Measurements from ENCODE around the gene LCN9. TPM values are rescaled to one million over a fixed set of nuclear protein-coding genes. Genes with fewer than 3 reads are reported as not detected.

Gene LCN9
- total RNA-seq, 1 donor from 2014 or later, result not detected

GRCh38 chr9:135695036-135695435 lies 31.9 kb downstream of the LCN9 start:
- Histone ChIP-seq H3K36me3 (ENCODE audit: control insufficient read depth in 3 of 3, insufficient read depth in 3 of 3, low read length in 3 of 3) (no peaks in the 10 kb centered on the region), H3K4me1 (ENCODE audit: control insufficient read depth in 3 of 3, insufficient read depth in 3 of 3, low read length in 3 of 3) (no peaks in the 10 kb centered on the region), H3K27me3 (ENCODE audit: control insufficient read depth in 3 of 3, insufficient read depth in 3 of 3, low read length in 3 of 3) (peaks cover 27 to 40% (median 36%) of the 10 kb centered on the region in 3 donors), H3K4me3 (ENCODE audit: low read length in 3 of 3) (no peak overlapping the region), H3K9me3 (ENCODE audit: control insufficient read depth in 3 of 3, low read length in 3 of 3) (no peaks in the 10 kb centered on the region), H3K27ac (ENCODE audit: low read depth, low read length) (no peak overlapping the region), H3K9ac (ENCODE audit: low read depth in 1 of 3, low read length in 3 of 3) (no peak overlapping the region)

GRCh38 chr9:135695642-135696041 lies 32.5 kb downstream of the LCN9 start:
- H3K9me3 ChIP-seq (ENCODE audit: control insufficient read depth in 3 of 3, low read length in 3 of 3), result no peaks in the 10 kb centered on the region
- no peak overlapping the region for H3K27ac ChIP-seq (ENCODE audit: low read depth, low read length)
- H3K4me3 ChIP-seq (ENCODE audit: low read length in 3 of 3), result no peak overlapping the region
- H3K4me1 ChIP-seq (ENCODE audit: control insufficient read depth in 3 of 3, insufficient read depth in 3 of 3, low read length in 3 of 3), result no peaks in the 10 kb centered on the region
- H3K36me3 ChIP-seq (ENCODE audit: control insufficient read depth in 3 of 3, insufficient read depth in 3 of 3, low read length in 3 of 3), result no peaks in the 10 kb centered on the region
- peaks cover 27 to 40% (median 35%) of the 10 kb centered on the region in 3 donors for H3K27me3 ChIP-seq (ENCODE audit: control insufficient read depth in 3 of 3, insufficient read depth in 3 of 3, low read length in 3 of 3)
- no peak overlapping the region for H3K9ac ChIP-seq (ENCODE audit: low read depth in 1 of 3, low read length in 3 of 3)

- H3K9ac ChIP-seq (ENCODE audit: low read depth in 1 of 3, low read length in 3 of 3), result no peak overlapping the region
Measured at GRCh38 chr9:135696446-135696845, 33.3 kb downstream of the LCN9 start.

GRCh38 chr9:135697226-135697625 lies 34.1 kb downstream of the LCN9 start:
- H3K9me3 ChIP-seq (ENCODE audit: control insufficient read depth in 3 of 3, low read length in 3 of 3), result no peaks in the 10 kb centered on the region
- peaks cover 0 to 3% (median under 1%) of the 10 kb centered on the region in 3 donors for H3K4me1 ChIP-seq (ENCODE audit: control insufficient read depth in 3 of 3, insufficient read depth in 3 of 3, low read length in 3 of 3)
- H3K9ac ChIP-seq (ENCODE audit: low read depth in 1 of 3, low read length in 3 of 3), result no peak overlapping the region
- H3K27me3 ChIP-seq (ENCODE audit: control insufficient read depth in 3 of 3, insufficient read depth in 3 of 3, low read length in 3 of 3), result peaks cover 16 to 29% (median 22%) of the 10 kb centered on the region in 3 donors
- no peak overlapping the region for H3K4me3 ChIP-seq (ENCODE audit: low read length in 3 of 3)
- no peak overlapping the region for H3K27ac ChIP-seq (ENCODE audit: low read depth, low read length)
- no peaks in the 10 kb centered on the region for H3K36me3 ChIP-seq (ENCODE audit: control insufficient read depth in 3 of 3, insufficient read depth in 3 of 3, low read length in 3 of 3)

More at GRCh38 chr9:135696446-135696845, 33.3 kb downstream of the LCN9 start:
- no peaks in the 10 kb centered on the region for H3K4me1 ChIP-seq (ENCODE audit: control insufficient read depth in 3 of 3, insufficient read depth in 3 of 3, low read length in 3 of 3)
- H3K9me3 ChIP-seq (ENCODE audit: control insufficient read depth in 3 of 3, low read length in 3 of 3), result no peaks in the 10 kb centered on the region
- no peak overlapping the region for H3K4me3 ChIP-seq (ENCODE audit: low read length in 3 of 3)
- peaks cover 20 to 35% (median 27%) of the 10 kb centered on the region in 3 donors for H3K27me3 ChIP-seq (ENCODE audit: control insufficient read depth in 3 of 3, insufficient read depth in 3 of 3, low read length in 3 of 3)
- no peak overlapping the region for H3K27ac ChIP-seq (ENCODE audit: low read depth, low read length)
- no peaks in the 10 kb centered on the region for H3K36me3 ChIP-seq (ENCODE audit: control insufficient read depth in 3 of 3, insufficient read depth in 3 of 3, low read length in 3 of 3)

- Histone ChIP-seq H3K27ac (ENCODE audit: low read depth, low read length) (no peak overlapping the region), H3K36me3 (ENCODE audit: control insufficient read depth in 3 of 3, insufficient read depth in 3 of 3, low read length in 3 of 3) (no peaks in the 10 kb centered on the region), H3K27me3 (ENCODE audit: control insufficient read depth in 3 of 3, insufficient read depth in 3 of 3, low read length in 3 of 3) (peaks cover 14 to 27% (median 21%) of the 10 kb centered on the region in 3 donors), H3K4me3 (ENCODE audit: low read length in 3 of 3) (no peak overlapping the region), H3K4me1 (ENCODE audit: control insufficient read depth in 3 of 3, insufficient read depth in 3 of 3, low read length in 3 of 3) (peaks cover 0 to 5% (median 2%) of the 10 kb centered on the region in 3 donors), H3K9me3 (ENCODE audit: control insufficient read depth in 3 of 3, low read length in 3 of 3) (no peaks in the 10 kb centered on the region), H3K9ac (ENCODE audit: low read depth in 1 of 3, low read length in 3 of 3) (no peak overlapping the region)
Measured at GRCh38 chr9:135698236-135698635, 35.1 kb downstream of the LCN9 start.

- Histone ChIP-seq H3K4me3 (ENCODE audit: low read length in 3 of 3) (no peak overlapping the region), H3K9ac (ENCODE audit: low read depth in 1 of 3, low read length in 3 of 3) (no peak overlapping the region), H3K27ac (ENCODE audit: low read depth, low read length) (no peak overlapping the region), H3K36me3 (ENCODE audit: control insufficient read depth in 3 of 3, insufficient read depth in 3 of 3, low read length in 3 of 3) (no peaks in the 10 kb centered on the region), H3K9me3 (ENCODE audit: control insufficient read depth in 3 of 3, low read length in 3 of 3) (no peaks in the 10 kb centered on the region), H3K4me1 (ENCODE audit: control insufficient read depth in 3 of 3, insufficient read depth in 3 of 3, low read length in 3 of 3) (peaks cover 0 to 5% (median 2%) of the 10 kb centered on the region in 3 donors), H3K27me3 (ENCODE audit: control insufficient read depth in 3 of 3, insufficient read depth in 3 of 3, low read length in 3 of 3) (peaks cover 12 to 32% (median 25%) of the 10 kb centered on the region in 3 donors)
Measured at GRCh38 chr9:135698767-135699166, 35.7 kb downstream of the LCN9 start.

- Histone ChIP-seq H3K9me3 (ENCODE audit: control insufficient read depth in 3 of 3, low read length in 3 of 3) (no peaks in the 10 kb centered on the region), H3K4me1 (ENCODE audit: control insufficient read depth in 3 of 3, insufficient read depth in 3 of 3, low read length in 3 of 3) (peaks cover 0 to 5% (median 2%) of the 10 kb centered on the region in 3 donors), H3K36me3 (ENCODE audit: control insufficient read depth in 3 of 3, insufficient read depth in 3 of 3, low read length in 3 of 3) (no peaks in the 10 kb centered on the region), H3K9ac (ENCODE audit: low read depth in 1 of 3, low read length in 3 of 3) (no peak within 1 kb of the TSS), H3K27ac (ENCODE audit: low read depth, low read length) (no peak within 1 kb of the TSS), H3K27me3 (ENCODE audit: control insufficient read depth in 3 of 3, insufficient read depth in 3 of 3, low read length in 3 of 3) (peaks cover 9 to 31% (median 27%) of the 10 kb centered on the region in 3 donors), H3K4me3 (ENCODE audit: low read length in 3 of 3) (no peak within 1 kb of the TSS)
Measured at GRCh38 chr9:135699440-135699839, 36.3 kb downstream of the LCN9 start, which contains the start of gene SOHLH1. TSS of gene SOHLH1 (minus strand) at chr9:135699481. CDS start at chr9:135699467, 14 bp downstream.

- peaks cover 9 to 36% (median 27%) of the 10 kb centered on the region in 3 donors for H3K27me3 ChIP-seq (ENCODE audit: control insufficient read depth in 3 of 3, insufficient read depth in 3 of 3, low read length in 3 of 3)
- peaks cover 0 to 9% (median 8%) of the 10 kb centered on the region in 3 donors for H3K4me1 ChIP-seq (ENCODE audit: control insufficient read depth in 3 of 3, insufficient read depth in 3 of 3, low read length in 3 of 3)
- H3K36me3 ChIP-seq (ENCODE audit: control insufficient read depth in 3 of 3, insufficient read depth in 3 of 3, low read length in 3 of 3), result no peaks in the 10 kb centered on the region
- no peaks in the 10 kb centered on the region for H3K9me3 ChIP-seq (ENCODE audit: control insufficient read depth in 3 of 3, low read length in 3 of 3)
- H3K4me3 ChIP-seq (ENCODE audit: low read length in 3 of 3), result no peak overlapping the region
- no peak overlapping the region for H3K27ac ChIP-seq (ENCODE audit: low read depth, low read length)
- H3K9ac ChIP-seq (ENCODE audit: low read depth in 1 of 3, low read length in 3 of 3), result no peak overlapping the region
Measured at GRCh38 chr9:135700525-135700924, 37.4 kb downstream of the LCN9 start.

GRCh38 chr9:135701067-135701958 lies 38.2 kb downstream of the LCN9 start:
- no peak overlapping the region for H3K27ac ChIP-seq (ENCODE audit: low read depth, low read length)
- peaks cover 0 to 9% (median 8%) of the 10 kb centered on the region in 3 donors for H3K4me1 ChIP-seq (ENCODE audit: control insufficient read depth in 3 of 3, insufficient read depth in 3 of 3, low read length in 3 of 3)
- peak overlapping the region in 1 of 3 donors; percentile 8 for H3K9ac ChIP-seq (ENCODE audit: low read depth in 1 of 3, low read length in 3 of 3)
- H3K9me3 ChIP-seq (ENCODE audit: control insufficient read depth in 3 of 3, low read length in 3 of 3), result no peaks in the 10 kb centered on the region
- peaks cover 9 to 35% (median 20%) of the 10 kb centered on the region in 3 donors for H3K27me3 ChIP-seq (ENCODE audit: control insufficient read depth in 3 of 3, insufficient read depth in 3 of 3, low read length in 3 of 3)
- no peak overlapping the region for H3K4me3 ChIP-seq (ENCODE audit: low read length in 3 of 3)
- H3K36me3 ChIP-seq (ENCODE audit: control insufficient read depth in 3 of 3, insufficient read depth in 3 of 3, low read length in 3 of 3), result no peaks in the 10 kb centered on the region
